Esophagus squamous epithelium (tissue), 4 donors: Measurements from ENCODE around the gene NCAM1.

ENCODE experiments used
- CTCF ChIP-seq, 6 experiments: fragments of 450-650 bp in 4 of 6; fragments of 200-600 bp in 2 of 6; sonication (generic) in 2 of 6; IDR thresholded peaks; one replicate each; pipeline ENCODE4 v1.5.1; 2016 to 2019; ENCODE audit warnings: antibody characterized with exemption in 6 of 6, mild to moderate bottlenecking in 4 of 6, moderate library complexity in 4 of 6
- POLR2A ChIP-seq, 4 donors: fragments of 450-650 bp; IDR thresholded peaks; one replicate each; pipeline ENCODE4 v1.6.1; 2017; ENCODE audit warnings: antibody characterized with exemption in 4 of 4, mild to moderate bottlenecking in 4 of 4, moderate library complexity in 3 of 4

GRCh38 chr11:113178381-113179070 lies 217.3 kb downstream of the NCAM1 start:
- no peak for TF ChIP-seq CTCF (IDR thresholded peaks at IDR 0.05)
- TF ChIP-seq POLR2A (IDR thresholded peaks at IDR 0.05), result no peak
